Measurements from ENCODE around the gene CEP250.

GRCh38 chr20:35515949-35516645, 60.7 kb downstream of the CEP250 start:
- no peak for TF ChIP-seq GATA2 (IDR thresholded peaks at IDR 0.05; ENCODE audit: low read depth, low read length)
- TF ChIP-seq GATA3 (IDR thresholded peaks at IDR 0.05; ENCODE audit: low read depth, low read length): no peak
